ENCODE measurements around the gene CFAP54.

The CFAP54 gene

DNA sequence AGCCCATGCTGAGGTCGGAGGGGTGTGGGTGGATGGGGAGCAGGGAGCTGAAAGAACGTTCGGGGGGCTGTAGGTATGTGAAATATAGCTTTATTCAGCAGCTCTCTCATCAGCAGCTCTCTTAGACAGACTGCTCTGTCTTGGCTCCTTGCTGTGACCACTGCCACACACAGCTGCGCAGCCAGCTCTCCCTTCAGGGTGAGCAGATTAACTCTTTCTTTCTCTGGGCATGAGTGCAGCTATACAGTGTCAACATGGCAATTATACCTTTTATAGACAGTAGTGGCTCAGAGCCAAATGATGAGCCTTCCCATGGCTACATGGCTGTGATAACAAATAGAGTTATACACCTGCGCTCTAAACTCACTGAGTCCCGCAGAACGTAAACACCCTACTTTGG is 280.0 kb downstream of the CFAP54 start:
- no peak for DNase-seq

- DNase-seq, result no peak
These were observed 281.1 kb downstream of the CFAP54 start for GRCh38 chr12:96770219-96771102.

DNA sequence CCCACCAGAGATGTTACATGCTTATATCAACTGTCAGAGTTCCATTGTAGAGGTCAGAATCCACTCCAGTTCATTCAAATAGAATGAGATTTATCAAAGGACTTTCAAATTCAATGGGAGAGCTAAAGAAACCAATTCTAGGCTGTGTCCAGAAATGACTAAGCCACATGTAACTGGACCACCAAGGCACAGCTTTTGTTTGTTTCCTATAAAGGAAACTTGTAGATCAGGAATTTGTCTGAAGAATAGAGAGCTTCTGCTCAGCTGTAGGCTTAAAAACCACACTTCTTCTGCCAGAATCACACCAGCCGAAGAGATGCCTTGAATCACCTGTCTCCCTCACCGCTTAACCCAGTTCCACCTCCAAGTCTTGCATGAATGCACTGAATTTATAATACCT is 283.7 kb downstream of the CFAP54 start:
- no peak for DNase-seq

- DNase-seq, result no peak
These were observed 285.3 kb downstream of the CFAP54 start for GRCh38 chr12:96774496-96775256.

- DNase-seq, result no peak
These were observed 287.5 kb downstream of the CFAP54 start for GRCh38 chr12:96776908-96777307.

GRCh38 chr12:96780330-96780729 is 291.0 kb downstream of the CFAP54 start:
- DNase-seq, result no peak

DNA sequence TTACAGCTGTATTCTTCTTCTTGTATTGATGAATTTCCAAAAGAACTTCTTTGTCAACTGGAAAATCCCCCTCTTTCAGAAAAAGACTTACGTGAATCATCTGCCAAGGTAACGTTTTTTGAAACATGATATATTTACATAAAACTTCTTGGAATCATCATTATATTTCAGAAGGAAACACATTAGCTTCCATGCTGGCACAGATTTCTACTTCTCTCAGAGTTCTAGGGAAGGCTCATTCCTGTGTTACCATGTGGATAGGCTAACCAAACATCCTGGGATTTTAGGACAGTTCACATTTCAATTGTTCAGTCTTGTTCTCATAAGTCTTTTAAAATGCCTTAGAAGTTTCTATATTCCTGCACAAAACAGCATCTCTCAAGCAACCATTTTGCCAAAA is 297.4 kb downstream of the CFAP54 start:
- DNase-seq, result no peak

DNA sequence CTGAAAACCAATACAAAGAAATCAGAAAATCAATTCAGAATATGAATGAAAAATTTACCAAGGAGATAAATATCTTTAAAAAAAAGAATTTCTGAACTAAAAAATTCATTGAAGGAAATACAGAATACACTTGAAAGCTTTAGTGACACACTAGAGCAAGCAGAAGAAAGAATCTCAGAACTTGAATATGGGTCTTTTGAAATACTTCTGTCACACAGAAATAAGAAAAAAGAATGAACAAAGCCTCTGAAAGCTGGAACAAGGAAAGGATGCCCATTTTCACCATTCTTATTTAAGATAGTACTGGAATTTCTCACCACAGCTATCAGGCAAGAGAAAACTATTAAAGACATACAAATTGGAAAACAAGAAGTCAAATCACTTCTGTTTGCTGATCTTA is 314.6 kb downstream of the CFAP54 start:
- DNase-seq, result no peak

DNA sequence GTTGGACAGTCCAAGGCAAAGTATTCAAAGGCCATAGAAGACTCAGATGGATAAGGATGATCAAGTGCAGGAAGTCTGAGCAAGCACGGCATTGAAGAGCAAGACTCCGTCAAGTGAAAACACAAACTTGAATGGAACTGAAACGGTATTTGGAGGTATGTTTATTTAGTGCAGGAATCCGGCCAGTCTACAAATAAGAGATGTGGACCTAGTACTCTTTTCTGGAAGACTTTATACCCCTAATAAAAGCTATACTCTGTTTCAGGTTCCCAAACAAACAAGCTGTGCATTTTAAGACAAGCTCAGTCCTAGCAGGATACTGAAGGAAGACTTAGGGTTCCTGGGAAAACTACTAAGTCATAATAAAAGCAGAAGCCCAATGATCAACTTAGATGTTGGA is 316.9 kb downstream of the CFAP54 start:
- DNase-seq, result no peak

DNA sequence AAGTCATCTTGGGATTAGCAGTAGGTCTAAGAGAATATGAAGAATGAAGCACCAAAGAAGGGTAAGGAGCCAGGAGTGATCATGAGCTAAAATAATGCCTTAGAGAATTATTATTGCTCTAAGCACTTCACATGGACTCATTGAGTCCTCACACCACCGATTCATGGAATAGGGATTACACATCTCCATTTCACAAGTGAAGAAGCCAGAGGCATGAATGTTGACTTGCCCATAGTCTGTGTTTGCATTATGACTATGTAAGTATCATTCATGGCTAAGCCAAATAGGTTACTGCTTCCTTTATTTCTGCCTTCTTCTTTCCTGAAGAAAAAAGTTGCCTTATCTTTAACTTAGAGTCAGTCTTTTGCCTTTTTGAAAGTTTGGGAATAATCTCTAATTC is 318.4 kb downstream of the CFAP54 start:
- DNase-seq, result no peak

GRCh38 chr12:96808587-96808986 is 319.2 kb downstream of the CFAP54 start:
- no peak for DNase-seq

DNA sequence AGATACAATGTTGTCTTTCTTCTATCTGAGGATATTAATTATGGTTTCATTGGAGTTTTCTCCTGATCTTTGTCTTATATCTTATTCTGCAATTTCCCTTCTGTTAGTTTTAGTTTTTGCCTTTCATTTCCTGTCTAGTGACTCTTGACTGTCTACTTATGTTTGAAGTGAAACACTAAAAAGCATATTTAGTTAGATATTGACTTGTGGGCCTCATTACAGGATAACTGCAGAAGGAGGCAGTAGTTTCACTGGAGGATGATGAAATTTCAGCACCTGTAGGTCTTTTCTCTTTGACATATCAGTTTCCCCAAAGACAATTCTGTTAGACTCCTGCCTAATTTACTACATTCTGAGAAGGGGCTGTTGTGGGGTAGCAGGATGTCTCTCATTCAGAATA is 320.1 kb downstream of the CFAP54 start:
- no peak for DNase-seq

DNA sequence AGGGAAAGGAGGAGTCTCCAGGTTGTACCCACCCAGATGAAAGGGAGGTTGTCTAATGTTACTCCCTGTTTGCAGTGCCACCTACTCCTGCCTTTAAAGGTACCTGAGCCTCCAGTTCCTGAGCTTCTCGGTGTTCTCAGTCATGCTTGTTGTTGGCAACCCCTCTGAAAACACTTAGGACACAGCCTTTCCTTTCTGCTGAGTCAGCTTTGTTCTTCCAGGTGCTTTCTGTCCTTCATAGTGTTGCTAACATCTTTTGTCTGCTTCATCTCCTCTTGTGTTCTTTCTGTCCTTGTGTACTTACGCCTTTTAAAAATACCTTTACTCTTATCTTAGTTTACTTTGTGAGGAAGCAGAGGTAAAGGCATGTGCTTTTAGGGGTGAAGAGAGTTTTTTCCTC is 320.7 kb downstream of the CFAP54 start:
- DNase-seq, result no peak

DNA sequence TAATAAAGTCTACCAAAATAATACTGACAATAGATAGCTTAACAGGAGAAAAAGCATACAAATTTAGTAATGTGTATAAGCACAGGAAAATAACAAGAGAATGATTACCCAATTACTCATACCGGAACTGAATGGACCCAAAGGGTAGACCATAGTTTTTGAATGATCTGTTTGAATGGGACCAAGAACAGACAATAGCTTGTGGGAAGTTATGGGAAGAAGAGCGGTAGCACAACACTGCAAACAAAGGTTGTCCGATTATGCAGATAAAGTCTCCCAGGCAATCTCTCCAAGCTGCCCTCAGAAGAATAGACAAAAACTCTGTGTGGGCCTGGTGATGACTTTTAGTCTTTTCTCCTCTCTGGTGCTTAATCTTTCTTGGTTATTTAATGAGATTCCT is 321.1 kb downstream of the CFAP54 start:
- no peak for DNase-seq

DNA sequence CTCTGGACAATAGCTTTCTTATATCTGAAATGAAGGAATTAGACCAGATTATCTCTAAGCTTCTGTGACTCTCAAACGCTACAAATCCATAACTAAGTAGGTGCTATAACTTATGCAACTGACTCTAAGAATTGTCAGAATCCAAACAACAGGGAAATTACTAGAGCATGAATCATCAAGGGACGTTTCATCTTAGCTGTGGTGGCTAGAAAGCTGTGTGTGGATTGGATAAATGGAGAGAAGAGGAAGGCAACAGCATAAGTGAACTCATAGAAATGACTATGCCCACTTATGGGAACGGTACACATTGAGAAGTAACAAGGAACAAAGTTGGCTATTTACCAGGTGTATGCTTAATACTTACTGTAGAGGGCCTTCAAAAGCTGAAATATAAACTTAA is 321.7 kb downstream of the CFAP54 start:
- DNase-seq, result no peak

- no peak for DNase-seq
These were observed 322.8 kb downstream of the CFAP54 start for GRCh38 chr12:96812153-96812552.

DNA sequence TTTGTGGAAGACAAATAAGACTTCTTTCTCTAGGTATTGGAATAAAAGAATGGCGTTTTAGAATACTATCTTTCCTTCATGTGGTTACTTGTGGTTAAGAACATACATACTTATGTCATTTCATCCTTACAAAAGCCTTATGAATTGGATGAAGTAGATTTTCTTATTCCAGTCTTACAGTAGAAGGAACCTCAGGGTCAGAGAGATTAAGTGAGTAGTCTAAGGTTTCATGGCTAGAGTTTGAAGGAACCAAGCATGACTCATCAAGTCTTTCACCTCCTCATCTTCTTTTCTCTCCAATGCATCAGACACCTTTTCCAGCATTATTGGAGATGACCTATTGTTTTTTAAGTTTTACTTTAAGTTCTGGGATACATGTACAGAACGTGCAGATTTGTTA is 324.8 kb downstream of the CFAP54 start:
- DNase-seq, result no peak

DNA sequence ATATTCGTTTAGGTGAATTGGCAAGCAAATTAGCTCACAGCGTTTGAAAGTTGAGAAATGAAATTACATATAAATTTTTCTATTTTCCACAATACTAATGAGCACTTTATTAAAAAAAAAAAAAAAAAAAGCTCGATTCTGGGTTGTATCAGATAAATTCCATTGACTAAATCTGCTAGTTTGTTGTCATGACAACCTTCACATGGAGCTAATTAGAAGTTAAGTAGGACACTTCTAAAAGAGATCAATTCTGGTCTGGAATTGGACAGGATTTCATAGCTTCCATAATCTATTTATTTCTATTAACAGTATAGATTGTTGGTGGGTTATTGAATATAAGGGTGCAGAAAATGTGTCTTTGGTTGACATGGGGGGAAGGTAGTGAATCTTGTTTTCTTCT is 332.2 kb downstream of the CFAP54 start:
- DNase-seq, result no peak

DNA sequence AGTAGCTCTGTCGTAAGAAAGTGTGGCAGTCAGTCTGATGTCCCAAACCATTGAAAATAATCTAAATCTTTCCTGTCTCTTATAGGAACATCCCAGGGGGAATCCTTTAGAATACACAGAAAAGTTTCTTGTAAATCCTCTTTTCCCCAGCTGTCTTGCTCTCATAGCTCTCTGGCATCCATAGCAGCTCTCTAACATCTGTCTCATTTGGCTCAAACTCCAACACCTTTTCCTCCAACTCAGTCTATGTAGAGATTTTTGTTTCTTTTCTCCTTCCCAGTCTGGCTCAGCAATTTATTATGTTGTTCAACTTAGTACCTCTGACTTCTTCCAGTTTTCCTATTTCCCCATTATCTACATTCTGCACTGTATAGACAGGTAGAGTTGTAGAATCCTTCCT is 333.3 kb downstream of the CFAP54 start:
- DNase-seq, result no peak

DNA sequence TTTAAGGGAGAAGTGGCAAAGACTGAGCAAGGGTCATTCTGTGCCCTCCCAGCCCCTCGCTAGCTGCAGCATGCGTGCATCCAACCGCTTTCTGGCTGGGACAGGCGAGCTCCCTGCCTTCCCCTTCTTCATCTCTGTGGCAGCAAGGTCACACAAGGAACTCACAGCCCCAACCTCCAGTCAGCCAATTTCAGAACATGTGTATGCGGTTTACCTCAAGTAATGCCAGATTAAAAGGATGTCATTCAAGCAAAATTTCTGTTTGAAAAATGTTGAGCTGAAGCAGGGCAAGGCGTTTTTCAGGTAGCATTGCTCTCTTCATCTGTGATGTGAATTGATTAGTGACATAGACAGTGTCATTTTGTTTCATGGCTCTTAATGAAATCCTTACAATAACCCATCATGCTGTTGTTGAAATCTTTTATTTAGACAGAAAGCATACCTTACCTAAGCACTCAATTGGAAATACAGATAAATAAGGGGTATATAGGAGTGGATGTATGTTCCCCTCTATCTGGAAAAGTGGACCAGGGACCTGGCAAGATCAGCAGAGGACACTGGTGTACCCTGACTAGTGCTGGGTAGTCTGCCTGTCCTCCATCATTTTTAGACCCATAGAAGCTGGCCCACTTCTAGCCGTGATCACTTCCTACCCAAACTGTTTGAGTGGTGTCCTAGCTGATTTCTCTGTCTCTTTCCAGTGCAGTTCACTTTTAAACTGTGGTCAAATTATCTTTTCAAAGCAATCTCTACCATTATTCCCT is 334.9 kb downstream of the CFAP54 start:
- DNase-seq, result no peak

DNA sequence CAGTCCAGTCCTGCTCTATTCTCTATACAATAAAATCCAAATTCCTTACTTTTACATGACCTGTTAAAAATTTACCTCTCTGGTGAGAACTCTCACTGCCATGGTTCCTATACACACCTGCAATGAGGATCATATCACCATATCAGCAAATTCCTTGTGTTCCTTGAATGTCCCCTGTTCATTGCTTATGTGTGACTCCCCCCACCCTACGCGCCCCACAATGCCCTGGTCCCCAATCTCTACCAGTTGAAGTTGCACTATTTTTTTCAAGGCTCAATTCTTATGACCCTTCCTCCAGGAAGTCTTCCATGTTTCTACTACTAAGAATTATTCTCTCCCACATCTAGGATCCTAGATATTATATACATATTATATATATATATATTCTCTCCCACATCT is 335.5 kb downstream of the CFAP54 start:
- DNase-seq, result no peak

DNA sequence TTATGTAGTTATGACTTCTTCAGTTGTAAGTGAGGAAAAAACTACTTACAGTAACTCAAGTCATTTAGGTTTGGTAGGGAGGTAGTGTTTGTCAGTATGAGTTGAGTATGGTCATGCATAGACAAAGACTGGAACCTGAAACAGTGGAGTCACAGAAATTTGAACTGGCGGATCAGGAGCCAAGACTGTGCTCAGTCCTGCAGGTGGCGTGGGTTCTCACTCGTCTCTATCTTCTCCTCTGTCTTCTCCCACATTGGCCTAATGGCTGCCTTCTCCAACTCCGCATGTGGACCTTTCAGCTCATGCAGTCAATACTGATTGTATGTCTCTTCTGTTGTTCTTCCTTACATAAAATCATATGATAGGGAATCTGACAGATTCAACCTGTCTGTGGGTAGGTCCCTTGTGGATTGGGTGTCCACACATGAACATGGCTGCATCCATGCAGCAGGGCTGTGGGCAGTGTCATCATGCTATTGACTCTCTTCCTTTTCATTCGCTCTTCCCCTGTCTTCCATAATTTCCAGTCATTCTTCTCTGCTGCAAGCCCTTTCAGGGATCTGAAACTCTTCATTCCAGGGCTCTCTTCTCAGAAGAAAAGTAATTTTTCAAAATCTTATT is 338.9 kb downstream of the CFAP54 start:
- no peak for DNase-seq

GRCh38 chr12:96829354-96829753 is 340.0 kb downstream of the CFAP54 start:
- no peak for DNase-seq

All from Kasumi-1 (cell line).